ENCODE results near the gene MED17. TPM values are rescaled to one million over a fixed set of nuclear protein-coding genes. Genes with fewer than 3 reads are reported as not detected.

MED17 gene
- polyA plus RNA-seq, 1 donor = 33.7 TPM

DNA sequence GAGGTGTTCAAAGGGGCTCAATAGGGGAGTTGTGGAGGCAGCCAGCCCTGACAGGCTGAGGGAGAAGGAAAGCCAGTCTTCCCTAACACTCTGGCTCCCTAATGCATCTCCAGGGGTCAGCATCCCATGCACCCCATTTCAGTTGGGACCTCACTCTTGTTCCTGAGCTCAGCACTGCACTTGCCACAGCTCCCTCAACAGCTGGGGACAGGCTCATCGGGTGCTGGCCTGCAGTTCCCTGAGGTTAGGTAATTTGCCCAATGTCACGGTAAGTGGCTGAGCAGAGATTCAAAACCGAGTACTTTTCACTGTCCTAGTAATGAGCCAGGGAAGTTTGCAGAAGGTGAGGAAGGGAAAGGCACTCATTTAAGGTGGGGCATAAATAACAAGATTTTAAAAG lies 45.5 kb downstream of the MED17 start:
- DNase-seq = no peak
- Histone ChIP-seq H3K27me3 (ENCODE audit: control insufficient read depth, insufficient read depth, low read length) (no peaks in the 10 kb centered on the region), H3K36me3 (ENCODE audit: control insufficient read depth, insufficient read depth, low read length) (no peaks in the 10 kb centered on the region), H3K27ac (ENCODE audit: low read length) (no peak overlapping the region), H3K9me3 (ENCODE audit: control insufficient read depth, low read depth, low read length) (no peaks in the 10 kb centered on the region), H3K4me3 (ENCODE audit: low read length) (no peak overlapping the region), H3K4me1 (ENCODE audit: control insufficient read depth, insufficient read depth, low read length) (peaks cover 7% of the 10 kb centered on the region)
- no CpG with 5 or more reads among the region's 3 CpGs for WGBS (ENCODE audit: insufficient coverage, low lambda C conversion rate)

DNA sequence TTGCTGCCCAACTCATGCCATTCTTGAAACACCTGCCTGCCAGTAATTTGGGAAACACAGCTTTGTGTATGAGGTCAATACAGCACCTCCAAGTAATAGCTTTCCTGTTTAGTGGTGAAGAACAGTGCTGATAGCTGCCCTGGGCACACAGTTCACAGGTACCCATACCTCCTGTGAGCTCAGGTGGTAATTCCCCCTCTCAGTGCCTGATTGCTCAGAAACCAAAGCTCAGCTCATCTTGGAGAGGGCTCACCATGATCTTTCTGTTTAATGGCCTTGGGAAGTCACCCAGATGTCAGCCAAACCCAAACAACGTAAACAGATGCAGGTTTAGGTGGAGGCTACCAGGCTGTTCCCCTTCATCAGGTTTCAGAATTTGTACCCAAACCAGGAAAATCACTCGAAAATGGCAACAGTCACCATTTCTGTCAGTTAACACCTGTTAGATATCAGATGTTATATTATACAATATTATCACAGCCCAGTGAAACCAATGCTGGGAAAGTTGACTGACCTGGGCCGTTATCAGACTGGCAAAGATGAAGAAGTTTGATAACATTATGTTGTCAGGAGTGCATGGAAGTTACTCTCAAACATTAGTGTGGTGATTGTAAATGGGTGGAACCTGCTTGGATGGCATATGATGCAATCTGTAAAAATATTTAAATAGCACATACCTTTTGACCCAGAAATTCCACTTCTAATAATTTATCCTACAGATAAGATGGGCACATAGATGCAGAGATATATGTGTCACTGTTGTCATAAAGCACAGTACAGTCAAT lies 47.5 kb downstream of the MED17 start:
- Histone ChIP-seq H3K4me3 (ENCODE audit: low read length) (no peak overlapping the region), H3K27ac (ENCODE audit: low read length) (no peak overlapping the region), H3K36me3 (ENCODE audit: control insufficient read depth, insufficient read depth, low read length) (no peaks in the 10 kb centered on the region), H3K4me1 (ENCODE audit: control insufficient read depth, insufficient read depth, low read length) (peaks cover 7% of the 10 kb centered on the region), H3K9me3 (ENCODE audit: control insufficient read depth, low read depth, low read length) (no peaks in the 10 kb centered on the region), H3K27me3 (ENCODE audit: control insufficient read depth, insufficient read depth, low read length) (no peaks in the 10 kb centered on the region)
- WGBS (ENCODE audit: insufficient coverage, low lambda C conversion rate) = no CpG with 5 or more reads among the region's 3 CpGs
- no peak for DNase-seq

DNA sequence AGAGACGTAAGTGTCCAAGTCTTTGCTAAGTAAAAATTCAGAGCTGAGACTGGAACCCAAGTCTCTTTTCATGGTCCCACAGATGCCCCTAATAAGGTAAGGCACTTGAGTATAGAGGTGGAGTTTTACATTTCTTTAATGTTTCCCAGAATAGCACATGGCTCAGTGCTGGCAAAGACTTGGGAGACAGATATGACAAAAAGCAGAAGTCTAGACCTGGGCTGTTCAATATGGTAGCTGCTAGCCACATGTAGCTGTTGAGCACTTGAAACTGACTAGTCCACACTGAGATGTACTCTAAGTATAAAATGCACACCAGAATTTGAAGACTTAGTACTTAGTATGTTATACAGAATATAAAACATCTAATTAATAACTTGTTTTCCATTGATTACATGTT lies 48.7 kb downstream of the MED17 start:
- no peaks in the 10 kb centered on the region for H3K9me3 ChIP-seq (ENCODE audit: control insufficient read depth, low read depth, low read length)
- no CpG with 5 or more reads among the region's 1 CpG for WGBS (ENCODE audit: insufficient coverage, low lambda C conversion rate)
- H3K36me3 ChIP-seq (ENCODE audit: control insufficient read depth, insufficient read depth, low read length) = no peaks in the 10 kb centered on the region
- no peak overlapping the region for H3K27ac ChIP-seq (ENCODE audit: low read length)
- peaks cover 7% of the 10 kb centered on the region for H3K4me1 ChIP-seq (ENCODE audit: control insufficient read depth, insufficient read depth, low read length)
- no peaks in the 10 kb centered on the region for H3K27me3 ChIP-seq (ENCODE audit: control insufficient read depth, insufficient read depth, low read length)
- H3K4me3 ChIP-seq (ENCODE audit: low read length) = no peak overlapping the region
- no peak for DNase-seq

DNA sequence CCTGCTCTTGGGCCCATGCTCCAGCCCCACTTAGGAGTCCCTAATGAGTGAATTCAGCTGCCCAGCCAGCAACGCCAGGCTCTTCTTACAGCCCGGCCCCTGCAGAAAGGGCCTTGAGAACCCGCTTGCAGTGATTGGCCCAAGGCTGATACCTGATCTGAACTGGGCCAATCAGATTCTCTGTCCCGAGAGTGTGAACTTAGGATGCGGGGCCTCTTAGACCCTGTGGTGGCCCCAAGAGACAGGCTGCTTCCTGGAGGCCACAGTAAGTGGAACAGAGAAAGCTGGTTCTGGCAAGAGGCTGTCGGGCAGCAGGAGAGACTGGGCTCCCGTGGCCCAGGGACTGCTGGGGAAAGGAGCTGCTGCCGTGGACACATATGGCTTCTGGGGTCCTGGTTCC lies 54.9 kb downstream of the MED17 start:
- Histone ChIP-seq H3K27me3 (ENCODE audit: control insufficient read depth, insufficient read depth, low read length) (no peaks in the 10 kb centered on the region), H3K4me1 (ENCODE audit: control insufficient read depth, insufficient read depth, low read length) (no peaks in the 10 kb centered on the region), H3K4me3 (ENCODE audit: low read length) (no peak overlapping the region), H3K36me3 (ENCODE audit: control insufficient read depth, insufficient read depth, low read length) (no peaks in the 10 kb centered on the region), H3K9me3 (ENCODE audit: control insufficient read depth, low read depth, low read length) (no peaks in the 10 kb centered on the region), H3K27ac (ENCODE audit: low read length) (no peak overlapping the region)
- WGBS (ENCODE audit: insufficient coverage, low lambda C conversion rate) = no CpG with 5 or more reads among the region's 8 CpGs
- DNase-seq = no peak

DNA sequence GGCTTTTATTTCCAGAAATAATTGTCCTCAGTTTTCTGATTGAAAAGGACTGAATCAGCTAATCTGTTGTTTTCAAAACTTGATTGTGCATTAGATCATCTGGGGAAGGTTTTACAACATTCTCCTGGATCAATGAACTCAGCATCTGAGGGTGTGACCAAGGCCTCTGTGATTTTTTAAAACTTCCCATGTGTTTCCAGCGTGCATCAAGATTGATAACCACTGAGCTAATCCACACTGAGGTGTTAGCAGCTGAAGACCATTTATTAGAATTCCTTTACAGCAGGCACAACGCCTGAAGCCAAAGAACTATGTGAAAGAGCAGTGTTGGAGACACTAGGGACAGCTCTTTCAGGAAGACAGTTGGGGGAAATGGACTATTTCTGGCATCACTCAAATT lies 56.1 kb downstream of the MED17 start:
- no peaks in the 10 kb centered on the region for H3K9me3 ChIP-seq (ENCODE audit: control insufficient read depth, low read depth, low read length)
- no peak for DNase-seq
- H3K4me3 ChIP-seq (ENCODE audit: low read length) = no peak overlapping the region
- no peaks in the 10 kb centered on the region for H3K4me1 ChIP-seq (ENCODE audit: control insufficient read depth, insufficient read depth, low read length)
- H3K27me3 ChIP-seq (ENCODE audit: control insufficient read depth, insufficient read depth, low read length) = no peaks in the 10 kb centered on the region
- no peak overlapping the region for H3K27ac ChIP-seq (ENCODE audit: low read length)
- no peaks in the 10 kb centered on the region for H3K36me3 ChIP-seq (ENCODE audit: control insufficient read depth, insufficient read depth, low read length)
- no CpG with 5 or more reads among the region's 2 CpGs for WGBS (ENCODE audit: insufficient coverage, low lambda C conversion rate)

DNA sequence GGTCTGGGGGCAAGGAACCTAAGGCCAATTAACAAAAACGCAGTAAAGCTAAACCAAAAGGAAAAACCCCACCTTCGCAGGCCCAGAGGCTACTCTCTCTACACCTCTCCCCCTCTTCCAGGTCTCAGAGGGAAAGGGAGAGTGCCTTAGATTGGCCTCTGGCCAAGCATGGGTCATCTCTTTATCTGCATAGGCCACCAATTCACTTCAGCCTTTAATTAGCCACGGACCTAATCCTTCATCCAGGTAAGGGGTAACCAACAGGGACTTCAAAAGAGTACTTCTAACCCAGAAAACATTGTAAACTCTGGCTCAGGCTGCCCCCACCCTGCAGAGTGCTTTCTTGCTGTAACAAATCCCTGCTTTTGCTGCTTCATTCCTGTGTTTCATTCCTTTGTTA lies 56.9 kb downstream of the MED17 start:
- H3K27ac ChIP-seq (ENCODE audit: low read length) = no peak overlapping the region
- H3K4me1 ChIP-seq (ENCODE audit: control insufficient read depth, insufficient read depth, low read length) = no peaks in the 10 kb centered on the region
- no CpG with 5 or more reads among the region's 3 CpGs for WGBS (ENCODE audit: insufficient coverage, low lambda C conversion rate)
- H3K9me3 ChIP-seq (ENCODE audit: control insufficient read depth, low read depth, low read length) = no peaks in the 10 kb centered on the region
- no peaks in the 10 kb centered on the region for H3K36me3 ChIP-seq (ENCODE audit: control insufficient read depth, insufficient read depth, low read length)
- no peak for DNase-seq
- H3K27me3 ChIP-seq (ENCODE audit: control insufficient read depth, insufficient read depth, low read length) = no peaks in the 10 kb centered on the region
- H3K4me3 ChIP-seq (ENCODE audit: low read length) = no peak overlapping the region

DNA sequence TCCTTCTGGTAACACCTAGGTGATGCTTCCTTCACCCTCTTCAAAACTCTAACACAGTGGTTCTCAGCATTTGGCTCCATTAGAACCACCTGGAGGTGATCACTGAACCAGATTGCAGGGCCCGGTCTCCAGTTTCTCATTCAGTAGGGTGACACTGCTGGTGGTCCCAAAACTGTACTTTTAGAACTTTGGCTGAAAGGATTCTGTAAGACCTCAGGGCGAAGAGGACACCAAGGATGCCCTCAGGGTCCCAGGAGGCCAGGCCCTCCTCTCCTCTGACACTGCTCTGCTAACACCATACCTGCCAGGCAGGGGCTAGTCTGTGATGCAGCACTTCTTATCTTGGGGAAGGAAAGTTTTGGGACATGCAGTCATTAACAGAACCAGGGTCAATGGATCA lies 57.4 kb downstream of the MED17 start:
- H3K36me3 ChIP-seq (ENCODE audit: control insufficient read depth, insufficient read depth, low read length) = no peaks in the 10 kb centered on the region
- WGBS (ENCODE audit: insufficient coverage, low lambda C conversion rate) = no CpG with 5 or more reads among the region's 2 CpGs

DNA sequence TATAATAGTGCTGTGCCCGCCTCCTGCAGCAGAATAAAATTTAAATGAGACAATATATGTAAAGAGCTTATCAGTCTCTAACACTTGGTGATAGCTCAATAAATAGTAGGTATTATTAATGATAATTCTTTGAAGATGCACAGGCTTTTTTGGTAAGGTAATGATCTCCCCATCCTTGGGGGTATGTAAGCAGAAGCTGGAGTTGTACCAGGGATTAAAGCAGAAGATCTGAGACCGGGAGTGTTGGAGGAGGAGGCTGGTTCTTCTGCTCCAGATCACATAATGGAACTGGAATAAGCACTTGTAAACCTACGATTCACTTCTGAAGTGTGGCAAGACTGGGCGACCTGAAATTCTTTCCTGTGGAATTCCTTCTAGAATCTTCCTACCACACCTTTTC lies 58.0 kb downstream of the MED17 start:
- no peaks in the 10 kb centered on the region for H3K27me3 ChIP-seq (ENCODE audit: control insufficient read depth, insufficient read depth, low read length)
- no peak overlapping the region for H3K4me3 ChIP-seq (ENCODE audit: low read length)
- WGBS (ENCODE audit: insufficient coverage, low lambda C conversion rate) = 100% methylated on average over 2 of the region's 4 CpGs
- H3K9me3 ChIP-seq (ENCODE audit: control insufficient read depth, low read depth, low read length) = no peaks in the 10 kb centered on the region
- no peaks in the 10 kb centered on the region for H3K36me3 ChIP-seq (ENCODE audit: control insufficient read depth, insufficient read depth, low read length)
- no peak overlapping the region for H3K27ac ChIP-seq (ENCODE audit: low read length)
- no peaks in the 10 kb centered on the region for H3K4me1 ChIP-seq (ENCODE audit: control insufficient read depth, insufficient read depth, low read length)
- no peak for DNase-seq

More for the DNA sequence above, 57.4 kb downstream of the MED17 start:
- Histone ChIP-seq H3K9me3 (ENCODE audit: control insufficient read depth, low read depth, low read length) (no peaks in the 10 kb centered on the region), H3K4me1 (ENCODE audit: control insufficient read depth, insufficient read depth, low read length) (no peaks in the 10 kb centered on the region), H3K4me3 (ENCODE audit: low read length) (no peak overlapping the region), H3K27ac (ENCODE audit: low read length) (no peak overlapping the region), H3K27me3 (ENCODE audit: control insufficient read depth, insufficient read depth, low read length) (no peaks in the 10 kb centered on the region)
- DNase-seq = no peak

DNA sequence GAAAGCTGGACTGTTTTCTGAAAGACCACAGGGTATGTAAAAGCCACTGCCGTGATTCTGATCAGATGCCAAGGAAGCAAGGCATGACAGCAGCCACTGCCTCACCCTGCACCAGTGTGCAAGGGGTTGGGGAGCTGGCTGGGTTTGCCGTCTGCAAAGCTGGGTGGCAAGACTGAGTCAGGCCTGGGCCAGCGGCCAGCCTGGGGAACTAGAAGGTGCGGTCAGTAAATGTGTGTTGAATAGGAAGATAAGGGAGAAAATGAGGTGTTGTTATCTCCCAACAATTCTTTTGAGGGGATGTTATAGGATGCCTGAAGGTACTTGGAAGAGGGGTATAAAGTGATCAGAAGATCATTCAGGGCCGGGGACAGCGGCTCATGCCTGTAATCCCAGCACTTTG lies 58.4 kb downstream of the MED17 start:
- no CpG with 5 or more reads among the region's 6 CpGs for WGBS (ENCODE audit: insufficient coverage, low lambda C conversion rate)
- no peaks in the 10 kb centered on the region for H3K27me3 ChIP-seq (ENCODE audit: control insufficient read depth, insufficient read depth, low read length)
- no peaks in the 10 kb centered on the region for H3K36me3 ChIP-seq (ENCODE audit: control insufficient read depth, insufficient read depth, low read length)
- no peak overlapping the region for H3K4me3 ChIP-seq (ENCODE audit: low read length)
- H3K27ac ChIP-seq (ENCODE audit: low read length) = no peak overlapping the region
- no peaks in the 10 kb centered on the region for H3K9me3 ChIP-seq (ENCODE audit: control insufficient read depth, low read depth, low read length)
- no peaks in the 10 kb centered on the region for H3K4me1 ChIP-seq (ENCODE audit: control insufficient read depth, insufficient read depth, low read length)
- DNase-seq = no peak

DNA sequence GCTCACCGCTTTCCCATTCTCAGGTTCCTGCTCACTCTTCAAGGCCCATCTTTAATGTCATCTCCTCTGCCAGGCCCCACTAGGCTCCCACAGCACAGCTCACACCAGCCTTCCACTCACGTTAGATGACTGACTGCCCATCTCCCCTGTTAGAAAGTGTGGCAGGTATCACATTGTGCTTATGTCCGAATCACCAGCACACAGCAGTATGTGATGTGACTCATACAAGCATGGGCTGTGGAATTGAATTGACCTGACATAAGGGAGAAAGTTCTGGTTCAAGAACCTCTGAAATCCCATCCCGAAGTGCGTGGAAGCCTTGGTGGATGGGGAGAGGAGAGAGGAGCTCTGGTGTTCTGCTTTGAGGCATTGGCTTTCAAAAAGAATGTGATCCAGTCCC lies 59.8 kb downstream of the MED17 start:
- no peaks in the 10 kb centered on the region for H3K36me3 ChIP-seq (ENCODE audit: control insufficient read depth, insufficient read depth, low read length)
- no peak overlapping the region for H3K27ac ChIP-seq (ENCODE audit: low read length)

DNA sequence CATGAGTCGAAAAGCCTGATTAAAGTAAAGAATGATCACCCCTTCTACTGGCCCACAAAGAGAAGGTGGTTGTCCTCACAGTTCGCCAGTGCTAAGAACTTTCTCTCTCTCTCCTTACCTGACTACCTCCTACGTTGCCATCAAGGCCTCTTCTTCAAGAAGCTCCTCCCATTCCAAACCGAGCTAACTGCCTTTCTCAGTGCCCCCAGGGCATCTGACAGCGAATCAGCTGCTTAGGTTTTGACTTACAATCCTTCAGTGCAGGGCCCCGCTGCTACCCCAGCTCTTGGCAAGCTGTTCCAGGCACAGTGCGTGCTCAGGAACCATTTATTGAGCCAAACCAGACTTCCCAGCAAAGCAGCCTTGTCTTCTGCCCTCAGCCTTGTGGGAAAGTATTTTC lies 60.5 kb downstream of the MED17 start:
- no CpG with 5 or more reads among the region's 7 CpGs for WGBS (ENCODE audit: insufficient coverage, low lambda C conversion rate)

More for the DNA sequence above, 59.8 kb downstream of the MED17 start:
- no peak overlapping the region for H3K4me3 ChIP-seq (ENCODE audit: low read length)
- 100% methylated on average over 1 of the region's 5 CpGs for WGBS (ENCODE audit: insufficient coverage, low lambda C conversion rate)
- no peak for DNase-seq
- no peaks in the 10 kb centered on the region for H3K9me3 ChIP-seq (ENCODE audit: control insufficient read depth, low read depth, low read length)
- H3K27me3 ChIP-seq (ENCODE audit: control insufficient read depth, insufficient read depth, low read length) = no peaks in the 10 kb centered on the region
- H3K4me1 ChIP-seq (ENCODE audit: control insufficient read depth, insufficient read depth, low read length) = no peaks in the 10 kb centered on the region

More for the DNA sequence above, 60.5 kb downstream of the MED17 start:
- Histone ChIP-seq H3K27me3 (ENCODE audit: control insufficient read depth, insufficient read depth, low read length) (no peaks in the 10 kb centered on the region), H3K9me3 (ENCODE audit: control insufficient read depth, low read depth, low read length) (no peaks in the 10 kb centered on the region), H3K4me1 (ENCODE audit: control insufficient read depth, insufficient read depth, low read length) (peaks cover 6% of the 10 kb centered on the region), H3K4me3 (ENCODE audit: low read length) (no peak overlapping the region), H3K27ac (ENCODE audit: low read length) (no peak overlapping the region), H3K36me3 (ENCODE audit: control insufficient read depth, insufficient read depth, low read length) (no peaks in the 10 kb centered on the region)
- no peak for DNase-seq
